Breast epithelium (tissue), 3 donors: ENCODE measurements around the gene SGK2.

Source experiments
- CTCF ChIP-seq, 3 donors: fragments of 450-650 bp; IDR thresholded peaks; one replicate each; pipeline ENCODE4 v1.5.1; 2016 to 2017; ENCODE audit warnings: antibody characterized with exemption in 3 of 3, mild to moderate bottlenecking in 3 of 3, moderate library complexity in 3 of 3
- POLR2A ChIP-seq: fragments of 450-650 bp; IDR thresholded peaks from one replicate; pipeline ENCODE4 v1.6.1; 2016; ENCODE audit warnings: antibody characterized with exemption, mild to moderate bottlenecking, moderate library complexity
- POLR2AphosphoS5 ChIP-seq, 3 donors: sonication (generic); formaldehyde crosslinking; IDR thresholded peaks; one replicate each; pipeline ENCODE4 v1.6.1; 2017; ENCODE audit warnings: antibody characterized with exemption in 3 of 3

- no peak for TF ChIP-seq POLR2A
- TF ChIP-seq CTCF (IDR thresholded peaks at IDR 0.05) = no peak
- TF ChIP-seq POLR2AphosphoS5 (IDR thresholded peaks at IDR 0.05) = no peak
Measured at GRCh38 chr20:43539975-43540672, 18.7 kb upstream of the SGK2 start.
